Naive thymus-derived CD4-positive, alpha-beta T cell (primary cell): ENCODE data around the gene NIP7. TPM values are rescaled to one million over a fixed set of nuclear protein-coding genes. Genes with fewer than 3 reads are reported as not detected.

Experiments used
- ATAC-seq: fragments of 150-1000 bp; cut with Tn5 transposase; 2 replicates; pipeline ENCODE4 v1.10.0; 2021; ENCODE audit warnings: mild to moderate bottlenecking, moderate library complexity
- CTCF ChIA-PET: fragments of 350-600 bp; sonication (Branson Sonifier 250); formaldehyde crosslinking; loops from one replicate; lab custom pipeline; 2021; ENCODE audit warnings: antibody characterized with exemption; lab: Charles Lee
- POLR2A ChIA-PET: fragments of 350-600 bp; sonication (Branson Sonifier 250); formaldehyde crosslinking; loops from one replicate; lab custom pipeline; 2021; ENCODE audit warnings: antibody characterized with exemption, inconsistent platforms; lab: Charles Lee
- DNase-seq, 9 donors: peaks; one replicate each; pipeline versions ENCODE4 v3.0.0 to v3.0.0-alpha.2; 2020 to 2022; ENCODE audit warnings: mixed read lengths in 1 of 9
- H3K27ac ChIP-seq: one replicate; pipeline ENCODE4 v1.7.0; 2013; ENCODE audit warnings: mild to moderate bottlenecking, low read depth, low read length, moderate library complexity
- H3K27me3 ChIP-seq, 2 donors: one replicate each; pipeline ENCODE4 v1.7.0; 2013; ENCODE audit warnings: low read length in 2 of 2, mild to moderate bottlenecking in 2 of 2, moderate library complexity in 2 of 2; ENCODE audit not compliant: control insufficient read depth in 2 of 2, insufficient read depth in 2 of 2
- H3K36me3 ChIP-seq, 3 experiments: 1 replicate in 2 of 3; 2 replicates in 1 of 3; pipeline ENCODE4 v1.7.0; 2013; ENCODE audit warnings: low read length in 3 of 3, mild to moderate bottlenecking in 3 of 3, moderate library complexity in 1 of 3; ENCODE audit not compliant: insufficient read depth in 3 of 3, control insufficient read depth in 2 of 3
- H3K4me1 ChIP-seq, 2 donors: one replicate each; pipeline ENCODE4 v1.7.0; 2013; ENCODE audit warnings: low read length in 2 of 2, mild to moderate bottlenecking in 2 of 2, moderate library complexity in 1 of 2; ENCODE audit not compliant: control insufficient read depth in 2 of 2, insufficient read depth in 2 of 2
- H3K4me3 ChIP-seq: 2 replicates; pipeline ENCODE4 v1.7.0; 2013; ENCODE audit warnings: mild to moderate bottlenecking, low read length
- H3K9me3 ChIP-seq, 3 experiments: 1 replicate in 2 of 3; 2 replicates in 1 of 3; pipeline ENCODE4 v1.7.0; 2013; ENCODE audit warnings: low read length in 3 of 3; ENCODE audit not compliant: control insufficient read depth in 2 of 3
- H3K27ac Mint-ChIP-seq, 9 donors: one replicate each; pipeline ENCODE4 v1.8.0; 2020 to 2022; ENCODE audit warnings: mixed read lengths in 9 of 9, mild to moderate bottlenecking in 8 of 9, moderate library complexity in 5 of 9, inconsistent platforms in 2 of 9
- H3K27me3 Mint-ChIP-seq, 5 donors: one replicate each; pipeline ENCODE4 v1.8.0; 2021 to 2022; ENCODE audit warnings: mixed read lengths in 5 of 5, mild to moderate bottlenecking in 1 of 5
- H3K36me3 Mint-ChIP-seq, 5 donors: one replicate each; pipeline ENCODE4 v1.8.0; 2020 to 2022; ENCODE audit warnings: mixed read lengths in 5 of 5, mild to moderate bottlenecking in 3 of 5, inconsistent platforms in 1 of 5
- H3K4me1 Mint-ChIP-seq, 7 donors: one replicate each; pipeline ENCODE4 v1.8.0; 2020 to 2022; ENCODE audit warnings: mixed read lengths in 7 of 7, mild to moderate bottlenecking in 3 of 7, inconsistent platforms in 1 of 7
- H3K4me3 Mint-ChIP-seq, 10 donors: one replicate each; pipeline ENCODE4 v1.8.0; 2020 to 2022; ENCODE audit warnings: mild to moderate bottlenecking in 10 of 10, mixed read lengths in 10 of 10, moderate library complexity in 6 of 10, inconsistent platforms in 2 of 10
- H3K9me3 Mint-ChIP-seq, 11 donors: one replicate each; pipeline ENCODE4 v1.8.0; 2020 to 2022; ENCODE audit warnings: mixed read lengths in 11 of 11, mild to moderate bottlenecking in 4 of 11, inconsistent platforms in 1 of 11, moderate library complexity in 1 of 11
- intact Hi-C, 2 donors: fragments of 100-400 bp; cut with micrococcal nuclease; formaldehyde crosslinking; loops; one replicate each; pipeline ENCODE4 v1.15.1; 2023
- polyA plus RNA-seq, 2 donors: library from polyadenylated mRNA; unstranded; fragments of 300-500 nt; fragmentation: Illumina TruSeq; gene quantifications; one replicate each; pipeline ENCODE4 v1.2.3, GENCODE V29; 2021
- total RNA-seq, 6 experiments: library from RNA in 5 of 6; stranded (reverse) in 5 of 6; gene quantifications; 1 replicate in 5 of 6; 2 replicates in 1 of 6; pipeline ENCODE4 v1.2.3 and lab custom pipeline; 2021 to 2026

Gene NIP7
- total and polyA plus RNA-seq, 7 experiments from 2014 or later = 19.5 to 40.9 (median 28.2) TPM

GRCh38 chr16:69367980-69368379 is 28.4 kb downstream of the NIP7 start:
- H3K36me3 Mint-ChIP-seq = peaks cover 28 to 64% (median 34%) of the 10 kb centered on the region in 5 donors
- no peak for ATAC-seq

GRCh38 chr16:69368866-69369265 is 29.3 kb downstream of the NIP7 start:
- Histone ChIP-seq H3K27me3 (no peaks in the 10 kb centered on the region), H3K36me3 (peaks cover 8 to 75% (median 20%) of the 10 kb centered on the region in 3 experiments), H3K9me3 (no peaks in the 10 kb centered on the region), H3K4me1 (no peaks in the 10 kb centered on the region), H3K4me3 (no peak overlapping the region), H3K27ac (no peak overlapping the region)
- DNase-seq = no peak
- Mint-ChIP-seq H3K9me3 (no peaks in the 10 kb centered on the region), H3K36me3 (peaks cover 29 to 62% (median 35%) of the 10 kb centered on the region in 5 donors), H3K27ac (peak overlapping the region in 1 of 9 donors; percentile 82), H3K4me1 (peaks cover 3 to 29% (median 22%) of the 10 kb centered on the region in 7 donors), H3K4me3 (no peak overlapping the region), H3K27me3 (no peaks in the 10 kb centered on the region)
- ChIA-PET POLR2A (interaction anchor here (0.7 kb wide), 1 partner anchor 13 kb away, joined by 3 read pairs; no protein-coding TSS in a partner anchor), CTCF (no interaction called here)
- intact Hi-C loops = no loop called here
- no peak for ATAC-seq

More at GRCh38 chr16:69367980-69368379, 28.4 kb downstream of the NIP7 start:
- Mint-ChIP-seq H3K27ac (peak overlapping the region in 2 of 9 donors; percentile 38 to 55), H3K9me3 (no peaks in the 10 kb centered on the region), H3K27me3 (no peaks in the 10 kb centered on the region), H3K4me3 (no peak overlapping the region), H3K4me1 (peaks cover 3 to 25% (median 16%) of the 10 kb centered on the region in 7 donors)
- no peaks in the 10 kb centered on the region for H3K27me3 ChIP-seq
- DNase-seq = no peak
- intact Hi-C loops = no loop called here
- no peaks in the 10 kb centered on the region for H3K9me3 ChIP-seq
- peaks cover 8 to 82% (median 20%) of the 10 kb centered on the region in 3 experiments for H3K36me3 ChIP-seq
- H3K4me1 ChIP-seq = no peaks in the 10 kb centered on the region
- POLR2A ChIA-PET = no interaction called here
- H3K27ac ChIP-seq = no peak overlapping the region
- H3K4me3 ChIP-seq = no peak overlapping the region
- CTCF ChIA-PET = no interaction called here

GRCh38 chr16:69371564-69371963 is 32.0 kb downstream of the NIP7 start:
- POLR2A ChIA-PET = no interaction called here
- Histone ChIP-seq H3K4me3 (no peak overlapping the region), H3K36me3 (peaks cover 0 to 50% (median 11%) of the 10 kb centered on the region in 3 experiments), H3K27ac (no peak overlapping the region), H3K4me1 (no peaks in the 10 kb centered on the region), H3K27me3 (no peaks in the 10 kb centered on the region), H3K9me3 (no peaks in the 10 kb centered on the region)
- peak overlapping the region in 2 of 9 donors; percentile 16 to 58 for H3K27ac Mint-ChIP-seq
- peak overlapping the region in 1 of 10 donors; percentile 59 for H3K4me3 Mint-ChIP-seq
- ATAC-seq (no peak), DNase-seq (no peak)
- H3K4me1 Mint-ChIP-seq = peaks cover 3 to 23% (median 15%) of the 10 kb centered on the region in 7 donors
- no peaks in the 10 kb centered on the region for H3K9me3 Mint-ChIP-seq
- no peaks in the 10 kb centered on the region for H3K27me3 Mint-ChIP-seq
- peaks cover 18 to 54% (median 30%) of the 10 kb centered on the region in 5 donors for H3K36me3 Mint-ChIP-seq
- CTCF ChIA-PET = no interaction called here
- intact Hi-C loops = no loop called here

GRCh38 chr16:69373019-69373418 is 33.4 kb downstream of the NIP7 start:
- Mint-ChIP-seq H3K27me3 (no peaks in the 10 kb centered on the region), H3K9me3 (no peaks in the 10 kb centered on the region), H3K27ac (no peak overlapping the region), H3K36me3 (peaks cover 12 to 50% (median 30%) of the 10 kb centered on the region in 5 donors), H3K4me3 (no peak overlapping the region), H3K4me1 (peaks cover 6 to 26% (median 22%) of the 10 kb centered on the region in 7 donors)
- no peak overlapping the region for H3K4me3 ChIP-seq
- peaks cover 0 to 37% (median 7%) of the 10 kb centered on the region in 3 experiments for H3K36me3 ChIP-seq
- ATAC-seq (no peak), DNase-seq (no peak)
- POLR2A ChIA-PET = no interaction called here
- intact Hi-C loops = no loop called here
- no peak overlapping the region for H3K27ac ChIP-seq
- no peaks in the 10 kb centered on the region for H3K4me1 ChIP-seq
- no peaks in the 10 kb centered on the region for H3K9me3 ChIP-seq
- no peaks in the 10 kb centered on the region for H3K27me3 ChIP-seq
- CTCF ChIA-PET = no interaction called here

GRCh38 chr16:69376393-69377059 is 37.0 kb downstream of the NIP7 start:
- peaks cover 0 to 27% (median 15%) of the 10 kb centered on the region in 5 donors for H3K36me3 Mint-ChIP-seq
- H3K4me1 Mint-ChIP-seq = peaks cover 5 to 35% (median 25%) of the 10 kb centered on the region in 7 donors
- no peak overlapping the region for H3K27ac ChIP-seq
- ATAC-seq (no peak), DNase-seq (no peak)
- no peaks in the 10 kb centered on the region for H3K9me3 Mint-ChIP-seq
- H3K9me3 ChIP-seq = no peaks in the 10 kb centered on the region
- no peaks in the 10 kb centered on the region for H3K27me3 Mint-ChIP-seq
- peaks cover 0 to 28% (median 0%) of the 10 kb centered on the region in 3 experiments for H3K36me3 ChIP-seq
- intact Hi-C loops = no loop called here
- no peak overlapping the region for H3K4me3 ChIP-seq
- no peaks in the 10 kb centered on the region for H3K27me3 ChIP-seq
- H3K4me1 ChIP-seq = no peaks in the 10 kb centered on the region
- POLR2A ChIA-PET = no interaction called here
- no peak overlapping the region for H3K4me3 Mint-ChIP-seq
- CTCF ChIA-PET = no interaction called here
- H3K27ac Mint-ChIP-seq = peak overlapping the region in 2 of 9 donors; percentile 9 to 37

- DNase-seq (no peak), ATAC-seq (no peak)
- H3K27ac Mint-ChIP-seq = peak overlapping the region in 8 of 9 donors; percentile 1 to 79 (median 73)
- H3K9me3 Mint-ChIP-seq = no peaks in the 10 kb centered on the region
- intact Hi-C loops = no loop called here
- H3K4me1 Mint-ChIP-seq = peaks cover 8 to 40% (median 31%) of the 10 kb centered on the region in 7 donors
- no peak overlapping the region for H3K27ac ChIP-seq
- H3K27me3 ChIP-seq = no peaks in the 10 kb centered on the region
- peaks cover 0 to 33% (median 4%) of the 10 kb centered on the region in 3 experiments for H3K36me3 ChIP-seq
- H3K4me3 Mint-ChIP-seq = no peak overlapping the region
- no peak overlapping the region for H3K4me3 ChIP-seq
- ChIA-PET CTCF (interaction anchor here (0.6 kb wide), 1 partner anchor 10 kb away, joined by 3 read pairs; no protein-coding TSS in a partner anchor), POLR2A (interaction anchor here (1.0 to 1.8 kb wide), 2 partner anchors 40 to 52 kb away, joined by 3 to 5 read pairs; no protein-coding TSS in a partner anchor)
- peaks cover 0 to 6% of the 10 kb centered on the region in 2 donors for H3K4me1 ChIP-seq
- H3K36me3 Mint-ChIP-seq = peaks cover 0 to 27% (median 21%) of the 10 kb centered on the region in 5 donors
- no peaks in the 10 kb centered on the region for H3K27me3 Mint-ChIP-seq
- no peaks in the 10 kb centered on the region for H3K9me3 ChIP-seq
Observed at GRCh38 chr16:69378036-69378435, 38.5 kb downstream of the NIP7 start.
